ENCODE data around the gene TNRC18.

The TNRC18 gene

GRCh38 chr7:5429253-5429856 is 5.7 kb upstream of the TNRC18 start:
- DNase-seq (ENCODE audit: low read depth in 2 of 2), result no peak

GRCh38 chr7:5428478-5429252 is 5.0 kb upstream of the TNRC18 start:
- no peak for DNase-seq (ENCODE audit: low read depth in 2 of 2)

GRCh38 chr7:5426226-5426475 is 2.5 kb upstream of the TNRC18 start:
- DNase-seq (ENCODE audit: low read depth in 2 of 2), result no peak

- no peak for DNase-seq (ENCODE audit: low read depth in 2 of 2)
Measured at GRCh38 chr7:5425507-5426225, 2.0 kb upstream of the TNRC18 start.

- DNase-seq (ENCODE audit: low read depth in 2 of 2), result no peak
Measured at GRCh38 chr7:5424749-5425506, 1.3 kb upstream of the TNRC18 start.

- DNase-seq (ENCODE audit: low read depth in 2 of 2), result no peak
Measured at GRCh38 chr7:5423976-5424748, 528 bp upstream of the TNRC18 start.

- DNase-seq (ENCODE audit: low read depth in 2 of 2), result no peak
Measured at GRCh38 chr7:5422396-5423305, 983 bp downstream of the TNRC18 start.

- DNase-seq (ENCODE audit: low read depth in 2 of 2), result no peak
Measured at GRCh38 chr7:5421714-5422395, 1.8 kb downstream of the TNRC18 start.

- DNase-seq (ENCODE audit: low read depth in 2 of 2), result no peak
Measured at GRCh38 chr7:5420881-5421713, 2.5 kb downstream of the TNRC18 start.

GRCh38 chr7:5420067-5420880 is 3.4 kb downstream of the TNRC18 start:
- no peak for DNase-seq (ENCODE audit: low read depth in 2 of 2)

GRCh38 chr7:5419539-5420066 is 4.0 kb downstream of the TNRC18 start:
- DNase-seq (ENCODE audit: low read depth in 2 of 2), result no peak

- no peak for DNase-seq (ENCODE audit: low read depth in 2 of 2)
Measured at GRCh38 chr7:5418285-5418582, 5.4 kb downstream of the TNRC18 start.

- DNase-seq (ENCODE audit: low read depth in 2 of 2), result no peak
Measured at GRCh38 chr7:5417106-5418071, 6.2 kb downstream of the TNRC18 start.

- DNase-seq (ENCODE audit: low read depth in 2 of 2), result no peak
Measured at GRCh38 chr7:5414916-5415315, 8.7 kb downstream of the TNRC18 start.

GRCh38 chr7:5413449-5413786 is 10.2 kb downstream of the TNRC18 start:
- DNase-seq (ENCODE audit: low read depth in 2 of 2), result no peak

GRCh38 chr7:5408777-5409176 is 14.9 kb downstream of the TNRC18 start:
- DNase-seq (ENCODE audit: low read depth in 2 of 2), result no peak

Data from stimulated activated CD4-positive, alpha-beta T cell treated with anti-CD3 and anti-CD28 coated beads, Interleukin-15, amount 100 ng/mL, for 48 hours (primary cell).